Epidermal melanocyte (primary cell): ENCODE results near the gene NUPR2.
A peak's percentile ranks its signal among the peaks of the same experiment; 100 is the strongest.
"Not testable (repeated sequence)": the region's sequence is repeated elsewhere in the genome, so short reads cannot be mapped to it uniquely, and the experiment has no call there.

ENCODE experiments used
- DNase-seq: peaks from one replicate; pipeline ENCODE4 v3.0.0; 2011; ENCODE audit warnings: low spot score; ENCODE audit not compliant: insufficient read length

NUPR2 gene, protein sequence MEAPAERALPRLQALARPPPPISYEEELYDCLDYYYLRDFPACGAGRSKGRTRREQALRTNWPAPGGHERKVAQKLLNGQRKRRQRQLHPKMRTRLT

DNA sequence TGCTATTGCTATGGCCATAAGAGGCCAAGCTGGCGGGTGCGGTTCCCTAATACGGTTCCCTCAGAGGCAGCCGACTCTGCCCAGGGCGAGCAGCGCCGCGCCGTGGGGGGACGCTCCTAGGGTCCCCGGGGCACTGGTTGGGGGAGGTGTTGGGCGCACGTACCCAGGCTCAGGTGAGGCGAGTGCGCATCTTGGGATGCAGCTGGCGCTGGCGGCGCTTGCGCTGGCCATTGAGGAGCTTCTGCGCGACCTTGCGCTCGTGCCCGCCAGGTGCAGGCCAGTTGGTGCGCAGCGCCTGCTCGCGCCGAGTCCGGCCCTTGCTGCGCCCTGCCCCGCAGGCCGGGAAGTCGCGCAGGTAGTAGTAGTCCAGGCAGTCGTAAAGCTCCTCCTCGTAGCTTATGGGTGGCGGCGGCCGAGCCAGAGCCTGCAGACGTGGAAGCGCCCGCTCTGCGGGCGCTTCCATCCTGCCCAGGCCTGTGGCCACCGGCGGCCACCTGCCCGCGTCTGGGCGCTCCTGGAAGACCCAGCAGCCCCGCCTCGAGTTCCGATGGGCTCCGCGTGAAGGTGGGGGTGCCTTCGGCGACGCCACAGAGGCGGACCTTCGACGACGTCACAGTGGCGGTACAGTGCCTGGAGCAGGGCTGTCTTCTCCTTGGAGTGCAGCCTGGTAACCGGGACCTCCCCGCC lies at the start of gene NUPR2:
NUPR2 (minus strand) TSS at position 566 of the 687 bp plus-strand sequence; CDS start at position 463, 103 bp downstream.
- DNase-seq = no peak

DNA sequence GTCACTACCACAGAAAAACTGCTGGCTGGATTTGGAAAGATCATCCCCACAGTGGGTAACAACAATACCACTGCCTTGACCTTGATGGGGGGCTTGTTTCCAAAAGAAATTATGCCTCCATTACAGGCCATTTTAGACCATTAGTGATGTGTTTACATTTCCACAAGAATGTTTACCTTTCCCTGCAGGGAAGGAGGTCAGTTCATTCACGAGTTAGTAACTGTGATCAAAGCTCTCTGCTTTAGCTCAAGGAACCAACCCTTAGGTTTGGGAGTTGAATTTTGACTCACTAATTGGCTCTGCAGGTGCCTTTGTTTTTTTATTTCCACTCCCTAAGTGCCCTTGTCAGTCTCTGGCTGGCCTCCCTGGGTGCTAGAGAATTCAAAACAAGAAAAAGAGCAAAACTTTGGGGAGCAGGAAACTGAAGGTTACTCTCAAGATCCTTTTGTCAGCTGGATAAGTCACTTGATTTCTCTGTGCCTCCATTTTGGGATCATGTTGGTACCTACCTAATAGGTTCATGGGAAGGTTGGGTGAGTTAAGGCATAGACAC lies 41.1 kb upstream of the NUPR2 start:
- DNase-seq = no peak

DNA sequence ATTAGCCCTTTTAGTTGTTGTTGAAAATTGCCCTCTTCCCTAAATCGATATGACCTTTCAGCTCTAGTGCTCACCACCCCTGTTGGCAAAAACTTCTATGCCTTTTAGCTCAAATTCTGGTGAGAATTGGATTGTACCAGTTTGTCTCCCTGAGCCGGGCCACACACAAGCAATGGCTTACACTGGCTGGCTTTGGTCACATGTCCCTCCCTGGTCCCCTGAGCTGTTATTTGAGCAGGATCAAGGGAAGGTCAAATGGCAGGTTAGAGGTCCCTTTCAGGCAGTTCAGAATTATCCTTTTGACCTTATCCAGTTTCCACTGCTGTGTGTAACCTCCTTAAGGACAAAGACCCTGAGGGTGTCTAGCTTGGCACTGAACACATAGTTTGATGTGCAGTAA lies 14.8 kb upstream of the NUPR2 start:
- not testable (repeated sequence) for DNase-seq

DNA sequence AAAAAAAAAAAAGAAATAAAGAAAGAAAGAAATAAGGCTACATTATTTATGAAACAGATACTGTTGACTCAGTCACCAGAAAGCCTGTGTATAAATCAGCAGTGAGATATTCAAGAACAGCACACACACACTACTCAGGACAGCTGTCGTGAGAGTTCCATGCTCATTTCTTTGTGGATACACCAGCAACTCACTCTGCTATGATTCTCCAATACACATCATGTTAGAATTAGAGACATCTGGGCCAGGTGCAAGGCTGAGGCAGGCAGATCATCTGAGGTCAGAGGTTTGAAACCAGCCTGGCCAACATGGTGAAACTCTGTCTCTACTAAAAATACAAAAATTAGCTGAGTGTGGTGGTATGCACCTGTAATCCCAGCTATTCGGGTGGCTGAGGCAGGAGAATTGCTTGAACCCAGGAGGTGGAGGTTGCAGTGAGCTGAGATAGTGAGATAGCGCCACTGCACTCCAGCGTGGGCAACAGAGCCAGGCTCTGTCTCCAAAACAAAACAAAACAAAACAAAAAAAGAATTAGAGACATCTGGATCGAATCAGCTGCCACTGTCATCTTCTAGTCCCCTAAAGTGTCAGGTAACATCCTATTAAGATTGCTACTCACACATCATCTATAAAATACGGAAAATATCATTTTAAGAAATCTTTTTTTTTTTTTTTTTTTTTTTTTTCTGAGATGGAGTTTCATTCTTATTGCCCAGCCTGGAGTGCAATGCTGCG lies 11.2 kb upstream of the NUPR2 start:
- DNase-seq = no peak

DNA sequence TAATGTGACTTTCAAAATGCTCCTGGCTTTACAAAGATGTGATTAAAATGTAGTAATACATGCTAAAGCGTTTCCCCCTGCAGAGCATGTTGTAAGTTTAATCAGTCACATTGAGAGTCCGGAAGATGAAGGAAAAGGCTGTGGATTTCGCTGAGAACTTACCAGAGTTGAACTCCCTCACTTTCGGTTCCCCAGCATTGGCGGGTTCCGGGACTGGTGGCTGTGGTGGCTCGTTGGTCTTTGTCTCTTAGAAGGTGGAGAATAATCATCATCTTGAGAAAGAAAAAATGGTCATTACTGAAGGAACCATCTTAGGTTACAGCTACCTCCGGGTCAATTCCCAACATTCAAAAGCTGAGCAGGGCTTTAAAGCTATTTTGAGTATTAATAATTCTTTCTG lies 9.6 kb upstream of the NUPR2 start:
- no peak for DNase-seq

DNA sequence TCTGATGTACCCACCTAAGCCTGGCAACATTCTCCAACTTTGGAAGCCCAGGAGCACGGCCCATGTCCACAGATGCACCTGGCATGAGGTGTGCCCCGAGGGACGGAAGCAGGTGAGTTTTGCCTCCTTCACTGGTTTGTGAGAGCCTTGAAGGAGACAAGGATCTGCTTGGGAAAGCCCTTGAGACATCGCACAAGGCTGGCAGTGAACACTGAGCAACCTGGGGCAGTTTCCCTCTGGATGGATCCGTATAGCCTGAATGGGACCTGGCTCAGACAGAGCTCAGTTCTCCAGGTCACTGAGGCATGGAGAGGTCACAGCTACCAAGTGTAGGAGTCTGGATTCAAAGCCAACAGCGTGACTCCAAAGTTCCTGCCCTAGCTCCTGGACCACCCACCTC lies 8.8 kb upstream of the NUPR2 start:
- no peak for DNase-seq

DNA sequence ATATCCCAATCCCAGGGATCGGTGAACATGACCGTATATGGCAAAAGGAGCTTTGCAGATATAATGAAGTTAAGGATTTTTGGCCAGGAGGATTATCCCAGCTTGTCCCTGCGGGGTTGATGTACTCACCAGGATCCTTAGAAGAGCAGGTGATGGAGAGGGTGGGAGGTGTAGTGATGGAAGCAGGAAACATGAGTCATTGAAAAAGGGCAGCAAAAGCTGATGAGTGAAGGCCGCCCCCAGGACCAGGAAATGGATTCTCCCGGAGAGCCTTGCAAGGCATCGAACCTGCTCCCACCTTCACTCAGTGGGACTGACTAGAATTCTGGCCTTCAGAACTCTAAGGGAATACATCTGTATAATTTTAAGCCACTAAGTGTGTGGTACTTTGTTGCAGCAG lies 5.2 kb upstream of the NUPR2 start:
- DNase-seq = no peak

DNA sequence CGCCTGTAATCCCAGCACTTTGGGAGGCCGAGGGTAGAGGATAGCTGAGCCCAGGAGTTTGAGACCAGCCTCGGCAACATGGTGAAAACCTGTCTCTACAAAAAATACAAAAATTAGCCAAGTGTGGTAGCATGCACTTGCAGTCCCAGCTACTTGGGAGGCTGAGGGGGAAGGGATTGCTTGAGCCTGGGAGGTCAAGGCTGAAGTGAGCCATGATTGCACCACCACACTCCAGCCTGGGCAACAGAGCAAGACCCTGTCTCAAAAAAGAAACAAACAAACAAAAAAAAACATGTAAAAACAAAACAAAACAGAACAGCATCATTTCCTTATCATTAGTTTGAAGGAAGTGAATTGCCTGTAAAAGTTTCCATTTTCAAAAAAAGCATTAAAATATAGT lies 4.0 kb downstream of the NUPR2 start:
- DNase-seq = not testable (repeated sequence)

DNA sequence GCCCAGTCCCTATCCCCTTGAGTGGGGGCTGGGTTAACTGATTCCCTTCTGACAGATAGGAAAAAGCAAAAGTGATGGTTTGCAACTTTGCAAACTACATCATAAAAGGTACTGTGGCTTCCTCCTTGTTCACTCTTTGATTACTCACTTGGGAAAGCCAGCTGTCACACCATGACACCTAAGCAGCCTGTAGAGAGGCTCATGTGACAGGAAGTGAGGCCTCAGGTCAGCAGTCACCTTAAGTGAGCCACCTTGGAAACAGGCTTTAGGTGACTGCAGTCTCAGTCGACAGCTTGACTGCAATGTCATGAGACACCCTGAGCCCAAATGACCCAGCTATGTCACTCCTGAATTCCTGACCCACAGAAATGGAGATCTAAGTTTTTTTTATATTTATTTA lies 5.6 kb downstream of the NUPR2 start:
- no peak for DNase-seq

DNA sequence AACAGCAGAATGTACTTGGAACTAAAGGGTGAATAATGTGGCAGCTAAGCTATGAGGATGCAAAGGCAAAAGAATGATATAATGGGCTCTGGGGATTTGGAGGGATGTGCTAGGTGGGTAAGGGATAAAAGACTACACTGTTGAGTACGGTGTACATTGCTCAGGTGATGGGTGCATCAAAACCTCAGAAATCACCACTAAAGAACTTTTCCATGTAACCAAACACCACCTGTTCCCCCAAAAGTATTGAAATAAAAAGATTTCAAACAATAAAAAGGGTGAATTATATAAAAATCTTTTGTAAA lies 8.3 kb downstream of the NUPR2 start:
- DNase-seq = no peak

DNA sequence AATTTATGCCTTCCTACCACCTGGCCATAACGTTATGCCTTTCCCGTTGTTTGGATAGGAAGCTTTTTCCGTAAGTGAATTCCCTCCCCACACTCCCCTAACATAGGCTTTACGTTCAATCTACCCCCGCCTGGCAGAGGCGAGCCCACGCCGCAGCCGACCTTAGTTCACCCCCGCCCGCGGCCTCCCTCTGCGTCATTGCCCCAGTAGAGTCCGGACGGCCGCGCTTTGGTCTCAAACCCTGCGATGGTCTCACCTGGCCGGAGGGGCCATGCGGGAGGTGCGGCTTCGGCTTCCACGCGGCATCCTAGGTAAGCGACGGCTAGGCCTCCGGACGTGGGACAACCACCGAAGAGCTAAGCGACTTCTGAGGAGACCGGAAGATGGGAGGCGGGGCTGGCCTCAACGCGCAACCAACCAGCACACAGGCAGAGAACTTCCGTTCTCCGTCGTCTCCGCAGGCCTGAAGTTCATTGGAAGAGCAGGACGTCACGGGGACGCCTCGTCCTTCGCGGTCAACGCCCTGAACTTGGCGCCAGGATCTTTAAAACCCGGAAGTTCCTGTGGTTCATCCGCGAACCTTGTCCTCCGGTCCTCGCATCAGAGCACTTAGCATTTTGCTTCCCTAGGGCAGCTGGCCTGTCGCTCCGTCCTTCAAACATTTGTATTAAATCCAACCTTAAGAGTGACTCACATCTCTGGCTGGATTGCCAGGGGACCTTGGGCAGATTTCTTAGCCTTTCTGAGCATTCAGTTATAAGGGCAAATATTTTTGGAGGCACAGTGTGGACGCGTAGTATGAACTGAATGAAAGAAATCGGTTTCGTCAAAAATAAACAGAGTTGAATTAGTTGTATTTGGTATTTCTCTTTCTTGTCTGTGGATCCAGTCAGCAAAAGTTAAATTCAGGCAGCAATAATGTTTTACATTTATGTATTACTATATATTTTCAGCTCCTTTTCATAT lies 9.8 kb downstream of the NUPR2 start, which contains the start of gene CHCHD2:
CHCHD2 (minus strand) TSS at position 369 of the 966 bp plus-strand sequence; CDS start at position 306, 63 bp downstream.
- peak; percentile 98 for DNase-seq

DNA sequence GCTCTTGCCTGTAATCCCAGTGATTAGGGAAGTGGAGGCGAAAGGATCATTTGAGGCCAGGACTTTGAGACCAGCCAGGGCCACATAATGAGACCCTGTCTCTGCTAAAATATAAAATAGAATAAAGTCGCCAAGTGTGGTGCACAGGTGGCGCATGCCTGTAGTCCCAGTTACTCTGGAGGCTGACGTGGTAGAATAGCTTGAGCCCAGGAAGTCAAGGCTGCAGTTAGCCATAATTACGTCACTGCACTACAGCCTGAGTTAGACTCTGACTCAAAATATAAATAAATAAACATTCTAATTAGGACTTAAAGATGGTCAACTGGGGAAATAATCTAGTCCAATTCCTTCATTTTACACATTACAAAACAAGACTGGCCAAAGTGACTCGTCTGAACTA lies 10.7 kb downstream of the NUPR2 start:
- no peak for DNase-seq

DNA sequence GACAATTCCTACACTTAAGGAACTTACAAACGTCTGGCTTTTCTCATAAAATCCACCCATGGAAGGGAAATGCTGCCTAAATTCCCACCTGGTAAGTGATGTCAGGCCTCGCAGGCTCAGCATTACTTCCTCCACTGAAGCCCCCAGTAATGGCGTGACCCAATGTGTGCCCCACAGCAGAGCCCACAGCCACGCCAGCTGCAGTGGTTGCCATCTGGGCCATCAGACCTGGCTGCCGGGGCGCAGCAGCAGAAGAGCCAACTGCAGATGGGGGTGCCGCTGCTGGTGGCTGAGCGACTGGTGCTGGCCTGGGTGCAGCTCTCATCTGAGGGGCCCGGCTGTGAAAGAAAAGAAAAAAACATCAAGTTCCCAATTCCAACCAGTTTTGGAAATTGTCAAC lies 12.1 kb downstream of the NUPR2 start:
- DNase-seq = not testable (repeated sequence)

DNA sequence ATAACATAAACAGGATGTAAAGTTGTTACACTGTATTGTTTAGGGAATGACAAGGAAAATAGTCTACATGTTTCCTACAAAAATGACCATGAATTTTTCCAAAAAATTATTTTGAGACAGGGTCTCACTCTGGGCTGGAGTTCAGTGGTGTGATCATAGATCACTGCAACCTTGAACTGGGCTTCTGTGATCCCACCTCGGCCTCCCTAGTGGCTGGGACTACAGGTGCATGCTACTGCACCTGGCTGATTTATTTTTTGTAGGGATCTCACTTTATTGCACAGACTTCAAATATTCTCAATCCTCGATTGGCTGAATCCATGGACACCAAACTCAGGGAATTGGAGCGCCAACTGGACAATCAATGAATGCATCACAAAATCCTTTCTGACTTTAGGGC lies 16.6 kb downstream of the NUPR2 start:
- no peak for DNase-seq

DNA sequence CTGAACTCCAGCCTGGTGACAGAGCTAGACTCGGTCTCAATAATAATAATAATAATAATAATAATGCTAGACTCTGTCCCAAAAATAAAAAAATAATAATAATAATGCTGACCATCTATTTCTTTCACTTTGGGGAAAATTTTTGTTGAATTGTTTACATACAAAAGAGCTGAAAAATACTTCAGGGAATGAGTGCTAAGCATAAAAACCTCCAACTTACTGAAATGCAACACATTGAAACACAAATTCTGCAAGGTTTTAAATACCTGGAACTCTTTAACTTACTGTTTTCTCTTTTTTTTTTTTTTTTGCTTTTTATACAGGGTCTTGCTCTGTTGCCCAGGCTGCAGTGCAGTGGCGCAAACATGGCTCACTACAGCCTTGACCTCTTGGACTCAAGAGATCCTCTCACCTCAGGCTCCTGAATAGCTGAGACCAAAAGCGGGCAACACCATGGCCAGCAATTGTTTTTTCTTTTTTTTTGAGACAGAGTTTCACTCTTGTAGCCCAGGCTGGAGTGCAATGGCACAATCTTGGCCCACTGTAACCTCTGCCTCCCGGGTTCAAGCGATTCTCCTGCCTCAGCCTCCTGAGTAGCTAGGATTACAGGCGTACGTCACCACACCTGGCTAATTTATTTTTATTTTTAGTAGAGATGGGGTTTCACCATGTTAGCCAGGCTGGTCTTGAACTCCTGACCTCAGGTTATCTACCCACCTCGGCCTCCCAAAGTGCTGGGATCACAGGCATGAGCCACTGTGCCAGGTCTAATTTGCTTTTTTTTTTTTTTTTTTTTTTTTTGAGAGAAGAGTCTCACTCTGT lies 17.8 kb downstream of the NUPR2 start:
- not testable (repeated sequence) for DNase-seq

DNA sequence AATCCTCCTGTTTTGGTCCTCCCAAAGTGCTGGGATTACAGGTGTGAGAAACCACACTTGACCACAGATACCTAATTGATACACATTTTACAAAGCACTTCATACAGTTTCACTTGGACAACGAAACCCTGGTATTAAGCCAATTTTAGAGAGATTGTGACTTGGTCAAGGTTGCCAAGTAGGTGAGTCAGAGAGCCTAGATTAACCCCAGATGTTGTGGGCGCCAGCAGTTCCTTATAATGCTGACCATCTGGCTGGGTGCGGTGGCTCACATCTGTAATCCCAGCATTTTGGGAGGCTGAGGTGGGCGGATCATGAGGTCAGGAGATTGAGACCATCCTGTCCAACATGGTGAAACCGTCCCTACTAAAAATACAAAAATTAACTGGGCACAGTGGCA lies 18.5 kb downstream of the NUPR2 start:
- peak; percentile 30 for DNase-seq

DNA sequence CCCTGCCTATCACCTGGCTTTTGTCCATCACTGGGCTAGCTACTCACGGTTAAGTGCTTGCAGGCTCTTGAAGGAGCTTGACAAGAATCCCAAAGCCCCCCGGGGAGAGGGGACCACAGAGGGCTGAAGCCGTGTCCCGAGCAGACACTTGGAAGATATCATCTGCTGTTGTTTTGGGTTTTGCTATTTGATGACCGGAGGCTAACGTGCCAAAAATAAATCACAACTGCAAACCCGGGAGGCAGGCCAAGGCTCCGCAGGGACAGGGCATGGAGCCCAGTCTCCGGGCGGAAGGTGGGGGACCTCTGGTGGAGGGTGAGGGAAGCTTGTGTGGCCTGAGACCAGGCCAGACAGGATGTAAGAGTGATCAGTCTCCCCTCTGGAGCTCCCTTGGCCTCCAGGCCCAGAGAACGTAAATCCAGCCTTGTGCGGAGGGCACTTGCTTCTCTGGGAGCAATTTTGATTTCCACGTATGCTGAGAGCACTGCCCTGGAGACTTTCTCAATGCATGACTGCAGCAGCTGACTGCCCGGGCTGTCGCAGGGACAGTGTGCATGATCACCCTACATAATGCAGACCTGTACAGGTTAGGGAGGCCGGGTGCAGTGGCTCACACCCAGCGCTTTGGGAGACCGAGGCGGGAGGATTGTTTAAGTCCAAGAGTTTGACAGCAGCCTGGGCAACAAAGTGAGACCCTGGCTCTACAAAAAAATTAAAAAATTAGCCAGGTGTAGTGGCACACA lies 23.3 kb downstream of the NUPR2 start, which contains the start of gene PHKG1:
PHKG1 (minus strand) TSS at position 164 of the 743 bp plus-strand sequence. CDS start 4,011 bp downstream, outside the sequence.
- DNase-seq = peak; percentile 85

DNA sequence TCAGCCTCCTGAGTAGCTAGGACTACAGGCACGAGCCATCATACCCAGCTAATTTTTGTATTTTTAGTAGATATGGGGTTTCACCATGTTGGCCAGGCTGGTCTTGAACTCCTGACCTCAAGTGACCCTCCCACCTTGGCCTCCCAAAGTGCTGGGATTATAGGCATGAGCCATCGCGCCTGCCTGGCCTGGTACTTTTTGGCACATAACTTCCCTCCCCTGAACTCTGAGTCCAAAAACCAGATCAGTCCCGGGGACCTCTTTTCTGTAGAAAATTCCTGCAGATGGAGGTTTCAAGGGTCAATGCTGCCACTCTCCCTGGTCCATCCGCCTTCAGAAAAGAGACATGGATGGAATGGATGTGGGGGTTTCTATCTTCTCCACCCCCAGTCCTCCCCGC lies 23.8 kb downstream of the NUPR2 start:
- peak; percentile 17 for DNase-seq

DNA sequence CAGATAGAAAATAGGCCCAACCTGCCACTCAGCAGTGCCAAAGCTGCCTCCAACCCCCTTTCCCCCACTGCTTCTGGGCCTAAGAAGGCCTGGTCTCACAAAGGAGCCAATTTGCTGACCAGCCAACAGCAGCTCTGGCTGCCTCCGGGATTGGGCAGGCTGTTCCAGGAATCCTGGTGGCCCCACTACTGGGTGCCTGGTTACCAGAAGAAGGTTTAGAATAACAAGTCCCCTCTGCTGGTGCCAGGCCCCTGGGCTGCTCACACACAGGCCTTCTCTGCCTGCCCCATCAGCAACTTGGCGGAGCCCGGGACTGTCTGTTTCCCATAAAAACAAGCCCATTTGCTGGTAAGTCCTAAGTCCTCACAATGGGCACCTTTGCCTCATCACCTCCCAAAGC lies 24.6 kb downstream of the NUPR2 start:
- DNase-seq = no peak

DNA sequence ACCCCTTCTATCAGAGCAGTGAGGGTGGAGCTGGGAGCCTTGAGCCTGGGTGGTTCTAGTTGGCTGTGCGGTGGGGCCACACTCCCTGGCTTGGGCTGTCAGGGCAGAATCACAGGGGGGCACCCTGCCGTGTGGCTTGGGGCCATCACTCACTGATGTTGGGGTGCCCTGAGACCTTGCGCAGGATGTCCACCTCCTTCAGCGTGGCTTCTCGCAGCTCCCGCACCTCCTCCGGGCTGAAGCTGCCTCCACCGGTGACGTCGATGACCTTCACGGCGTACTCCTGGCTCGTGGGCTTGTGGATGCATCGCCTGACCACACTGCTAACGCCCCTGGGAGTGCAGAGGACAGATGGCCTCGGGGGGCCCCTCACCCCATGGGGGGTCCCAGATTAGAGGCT lies 28.8 kb downstream of the NUPR2 start:
- DNase-seq = no peak
